Stimulated activated effector memory CD8-positive, alpha-beta T cell treated with anti-CD3 and anti-CD28 coated beads, Interleukin-12 subunit alpha, Interleukin-12 subunit beta, amount 100 ng/mL, for 72 hours (primary cell): ENCODE measurements around the gene HOOK2.

Experiments
- ATAC-seq: fragments of 150-1000 bp; cut with Tn5 transposase; 2 replicates; pipeline ENCODE4 v1.10.0; 2021
- DNase-seq, 2 donors: peaks; one replicate each; pipeline ENCODE4 v3.0.0; 2021 to 2022; ENCODE audit warnings: low spot score in 2 of 2
- H3K27ac Mint-ChIP-seq: one replicate; pipeline ENCODE4 v1.8.0; 2022; ENCODE audit warnings: mild to moderate bottlenecking, mixed read lengths
- H3K36me3 Mint-ChIP-seq: one replicate; pipeline ENCODE4 v1.8.0; 2022; ENCODE audit warnings: mild to moderate bottlenecking, mixed read lengths
- H3K4me1 Mint-ChIP-seq: one replicate; pipeline ENCODE4 v1.8.0; 2022; ENCODE audit warnings: mixed read lengths
- H3K4me3 Mint-ChIP-seq: one replicate; pipeline ENCODE4 v1.8.0; 2022; ENCODE audit warnings: mild to moderate bottlenecking, mixed read lengths
- H3K9me3 Mint-ChIP-seq: one replicate; pipeline ENCODE4 v1.8.0; 2022; ENCODE audit warnings: mixed read lengths

HOOK2 gene

DNA sequence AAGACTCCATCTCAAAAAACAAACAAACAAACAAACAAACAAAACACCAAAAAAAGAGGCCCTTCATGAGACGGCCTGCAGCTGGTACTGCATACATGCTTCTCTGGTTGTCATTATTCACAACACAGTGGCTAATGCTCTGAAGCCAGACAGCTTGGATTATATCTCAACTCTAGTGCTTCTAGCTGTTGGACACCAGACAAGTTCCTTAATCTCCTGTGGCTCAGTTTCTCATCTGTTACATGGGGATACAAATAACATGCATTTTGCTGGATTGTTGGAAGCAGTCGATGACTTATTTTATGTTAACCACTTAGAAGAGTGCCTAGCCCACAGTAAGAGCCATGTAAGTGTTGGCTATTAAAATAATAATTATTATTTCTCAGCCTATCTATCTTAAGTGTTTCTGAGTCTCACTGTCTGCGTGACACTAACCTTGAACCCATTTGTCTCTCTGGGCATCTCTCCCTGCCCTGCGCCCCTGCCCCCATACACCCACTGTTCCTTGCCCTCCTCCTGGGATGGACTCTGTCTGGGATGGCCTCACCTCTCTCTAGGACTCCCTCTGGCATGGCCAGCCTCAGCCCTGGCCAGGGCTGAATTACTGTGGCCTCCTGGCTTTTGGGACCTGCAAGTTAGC is 12.8 kb upstream of the HOOK2 start:
- Mint-ChIP-seq H3K4me3 (peak overlapping the region; percentile 98), H3K27ac (peak overlapping the region; percentile 96), H3K36me3 (peaks cover 49% of the 10 kb centered on the region), H3K9me3 (no peaks in the 10 kb centered on the region), H3K4me1 (peaks cover 22% of the 10 kb centered on the region)
- ATAC-seq (no peak), DNase-seq (no peak)

DNA sequence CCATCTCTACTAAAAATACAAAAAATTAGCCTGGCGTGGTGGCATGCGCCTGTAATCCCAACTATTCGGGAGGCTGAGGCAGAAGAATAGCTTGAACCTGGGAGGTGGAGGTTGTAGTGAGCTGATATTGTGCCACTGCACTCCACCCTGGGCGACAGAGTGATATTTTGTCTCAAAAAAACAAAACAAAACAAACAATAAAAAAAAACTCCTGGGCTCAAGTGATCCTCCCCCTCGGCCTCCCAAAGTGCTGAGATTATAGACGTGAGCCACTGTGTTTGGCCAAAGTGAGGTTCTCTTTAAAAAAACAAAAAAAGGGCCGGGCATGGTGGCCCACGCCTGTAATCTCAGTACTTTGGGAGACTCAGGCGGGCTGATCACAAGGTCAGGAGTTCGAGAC is 12.1 kb upstream of the HOOK2 start:
- Mint-ChIP-seq H3K27ac (no peak overlapping the region), H3K4me3 (no peak overlapping the region), H3K9me3 (no peaks in the 10 kb centered on the region), H3K36me3 (peaks cover 44% of the 10 kb centered on the region), H3K4me1 (peaks cover 22% of the 10 kb centered on the region)
- no peak for ATAC-seq
- no peak for DNase-seq

DNA sequence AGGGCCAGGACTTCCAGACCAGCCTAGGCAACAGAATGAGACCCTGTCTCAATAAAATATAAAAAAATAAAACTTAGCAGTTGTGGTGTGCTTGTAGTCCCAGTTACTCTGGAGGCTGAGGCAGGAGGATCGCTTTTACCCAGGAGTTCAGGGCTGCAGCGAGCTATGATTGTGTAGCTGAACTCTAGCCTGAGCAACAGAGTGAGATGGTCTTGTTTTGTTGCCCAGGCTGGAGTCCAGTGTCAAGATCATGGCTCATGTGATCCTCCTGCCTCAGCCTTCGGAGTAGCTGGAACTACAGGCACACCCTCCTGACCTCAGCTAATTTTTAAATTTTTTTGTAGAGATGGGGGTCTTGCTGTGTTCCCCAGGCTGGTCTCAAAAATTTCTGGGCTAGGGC is 11.6 kb upstream of the HOOK2 start:
- Mint-ChIP-seq H3K4me3 (no peak overlapping the region), H3K27ac (no peak overlapping the region), H3K4me1 (peaks cover 27% of the 10 kb centered on the region), H3K9me3 (no peaks in the 10 kb centered on the region), H3K36me3 (peaks cover 43% of the 10 kb centered on the region)
- DNase-seq (no peak), ATAC-seq (no peak)

DNA sequence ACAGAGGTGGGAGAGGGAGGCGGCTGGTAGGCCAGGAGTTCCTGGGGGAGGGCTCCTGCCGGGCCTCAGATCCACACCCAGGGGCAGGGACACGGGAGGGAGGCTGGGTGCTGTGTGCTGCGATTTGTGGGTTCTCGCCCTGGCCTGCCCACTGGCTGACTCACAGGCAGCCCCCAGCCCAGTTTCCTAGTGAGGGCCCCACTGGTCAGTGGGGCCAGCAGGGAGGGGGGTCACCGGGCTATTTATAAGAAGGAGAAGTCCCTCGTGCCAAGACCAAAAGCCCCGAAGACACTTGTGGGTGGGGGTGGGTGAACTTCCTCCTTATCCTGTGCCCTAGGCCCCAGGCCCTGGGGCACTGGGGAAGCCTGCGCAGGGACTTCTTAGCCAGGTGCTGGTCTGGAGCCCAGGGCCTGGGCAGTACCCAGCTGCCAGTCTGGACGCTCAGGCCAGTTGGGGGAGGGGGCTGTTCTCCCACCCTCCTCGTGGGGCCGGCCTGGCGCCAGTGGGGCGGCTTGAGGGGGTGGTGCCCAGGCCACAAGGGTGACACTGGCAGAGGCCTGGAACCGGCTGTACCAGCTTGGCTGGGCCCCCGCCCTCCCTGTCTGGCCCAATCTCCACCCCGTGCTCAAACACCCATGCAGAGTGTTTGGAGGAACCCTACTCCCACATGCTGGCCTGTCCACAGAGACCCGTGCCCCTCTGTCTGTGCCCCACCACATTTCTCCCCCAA is 11.0 kb upstream of the HOOK2 start:
- peaks cover 39% of the 10 kb centered on the region for H3K36me3 Mint-ChIP-seq
- no peak overlapping the region for H3K27ac Mint-ChIP-seq
- no peaks in the 10 kb centered on the region for H3K9me3 Mint-ChIP-seq
- no peak overlapping the region for H3K4me3 Mint-ChIP-seq
- H3K4me1 Mint-ChIP-seq: peaks cover 32% of the 10 kb centered on the region
- ATAC-seq: no peak
- no peak for DNase-seq

DNA sequence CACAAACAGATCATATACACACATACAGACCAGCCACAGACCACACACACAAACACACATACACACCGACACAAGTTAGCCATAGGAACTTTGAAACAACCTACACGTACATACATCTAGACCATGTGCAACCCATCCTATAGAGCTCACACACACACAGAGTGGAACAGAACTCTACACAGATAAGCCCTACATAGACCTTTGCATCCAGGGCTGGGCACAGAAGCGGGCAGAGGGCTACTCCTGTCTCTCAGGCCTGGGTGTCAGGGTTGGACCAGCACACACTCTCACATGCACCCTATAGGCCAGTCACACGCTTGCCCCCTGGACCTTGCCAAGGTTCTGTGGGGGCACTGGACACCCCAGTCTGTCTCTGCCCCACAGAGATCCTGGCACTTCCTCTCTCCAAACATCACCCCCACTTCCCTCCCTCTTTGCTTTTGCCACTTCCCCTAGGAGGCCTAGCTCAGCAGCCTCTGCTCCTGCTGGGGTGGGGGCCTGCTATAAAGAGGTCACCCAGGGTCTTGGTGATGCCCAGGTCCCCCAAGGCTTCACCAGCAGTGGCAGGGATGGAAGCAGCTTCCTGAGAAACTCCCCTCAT is 10.2 kb upstream of the HOOK2 start:
- no peak overlapping the region for H3K27ac Mint-ChIP-seq
- no peaks in the 10 kb centered on the region for H3K9me3 Mint-ChIP-seq
- peaks cover 31% of the 10 kb centered on the region for H3K36me3 Mint-ChIP-seq
- peaks cover 26% of the 10 kb centered on the region for H3K4me1 Mint-ChIP-seq
- DNase-seq (no peak), ATAC-seq (no peak)
- H3K4me3 Mint-ChIP-seq: no peak overlapping the region

DNA sequence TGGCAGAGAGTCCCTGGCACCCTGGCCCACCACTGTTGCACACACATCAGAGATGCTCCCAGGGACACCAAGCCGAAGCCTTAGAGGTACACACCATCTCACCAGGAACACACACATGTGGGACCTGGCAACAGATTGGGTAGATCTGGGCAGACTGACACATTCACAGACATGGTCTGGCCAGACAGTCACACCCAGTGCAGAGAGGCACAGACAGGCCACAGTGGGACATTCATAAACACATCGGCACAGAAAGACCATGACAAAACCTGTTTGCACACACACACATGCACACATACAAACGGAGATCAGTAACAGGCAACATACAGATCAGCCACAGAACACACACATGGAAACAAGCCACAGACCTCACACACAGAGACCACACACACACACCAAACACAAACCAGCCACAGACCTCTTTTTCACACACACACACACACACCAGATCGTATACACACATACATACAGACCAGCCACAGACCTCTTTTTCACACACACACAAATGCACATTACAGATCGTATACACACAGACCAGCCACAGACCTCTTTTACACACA is 9.6 kb upstream of the HOOK2 start:
- Mint-ChIP-seq H3K9me3 (no peaks in the 10 kb centered on the region), H3K27ac (no peak overlapping the region), H3K4me3 (no peak overlapping the region), H3K36me3 (peaks cover 26% of the 10 kb centered on the region), H3K4me1 (peaks cover 24% of the 10 kb centered on the region)
- ATAC-seq (peak; percentile 5), DNase-seq (peak in 1 of 2 donors; percentile 71)

DNA sequence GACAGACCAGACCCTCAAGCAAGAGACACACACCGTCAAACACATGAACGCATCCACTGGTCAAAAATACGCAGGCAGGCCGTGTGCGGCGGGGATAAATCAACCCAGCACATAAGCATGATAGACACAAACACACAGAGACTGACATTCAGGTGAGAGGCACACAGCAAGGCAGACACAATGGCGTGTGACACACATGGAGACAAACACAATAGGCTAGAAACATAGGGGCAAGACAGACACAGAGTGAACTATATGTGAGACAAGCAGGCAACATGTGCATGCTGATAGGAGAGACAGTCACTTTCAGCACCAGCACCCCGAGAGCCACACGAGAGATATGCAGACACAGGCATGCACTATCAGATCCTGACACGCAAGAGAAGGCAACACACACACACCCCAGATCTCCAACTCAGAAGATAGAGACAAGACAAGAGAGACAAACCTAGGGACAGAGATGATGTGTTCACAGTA is 9.1 kb upstream of the HOOK2 start:
- Mint-ChIP-seq H3K9me3 (no peaks in the 10 kb centered on the region), H3K27ac (no peak overlapping the region), H3K36me3 (peaks cover 23% of the 10 kb centered on the region), H3K4me1 (peaks cover 26% of the 10 kb centered on the region), H3K4me3 (no peak overlapping the region)
- DNase-seq (peak in 1 of 2 donors; percentile 63), ATAC-seq (peak; percentile 1)

DNA sequence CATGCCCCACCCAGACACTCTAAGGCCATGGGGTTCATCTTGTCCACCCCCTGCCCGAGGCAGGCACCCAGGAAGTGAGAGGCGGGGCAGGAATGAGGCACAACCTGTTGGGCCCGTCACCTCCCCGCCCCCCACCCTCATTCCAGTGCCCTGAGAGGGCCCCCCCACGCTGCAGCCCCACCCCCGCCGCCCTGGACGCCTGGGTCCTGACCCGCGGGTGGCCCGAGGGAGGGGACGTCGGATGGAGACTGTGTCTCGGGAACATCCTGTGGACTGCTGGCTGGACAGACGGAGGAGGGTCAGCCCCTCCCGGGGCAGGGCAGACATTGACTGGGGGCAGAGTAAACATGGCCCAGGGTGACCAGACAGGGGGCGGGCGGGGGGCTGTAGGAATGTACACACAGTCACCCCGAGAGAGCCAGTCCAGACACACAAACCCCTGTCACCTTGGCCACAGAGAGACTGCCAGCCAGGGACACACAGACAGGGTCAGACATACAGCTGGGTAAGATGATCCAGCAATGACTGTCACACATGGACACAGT is 8.6 kb upstream of the HOOK2 start:
- Mint-ChIP-seq H3K9me3 (no peaks in the 10 kb centered on the region), H3K4me1 (peaks cover 26% of the 10 kb centered on the region), H3K27ac (no peak overlapping the region), H3K4me3 (no peak overlapping the region), H3K36me3 (peaks cover 18% of the 10 kb centered on the region)
- peak in 1 of 2 donors; percentile 75 for DNase-seq
- peak; percentile 14 for ATAC-seq

DNA sequence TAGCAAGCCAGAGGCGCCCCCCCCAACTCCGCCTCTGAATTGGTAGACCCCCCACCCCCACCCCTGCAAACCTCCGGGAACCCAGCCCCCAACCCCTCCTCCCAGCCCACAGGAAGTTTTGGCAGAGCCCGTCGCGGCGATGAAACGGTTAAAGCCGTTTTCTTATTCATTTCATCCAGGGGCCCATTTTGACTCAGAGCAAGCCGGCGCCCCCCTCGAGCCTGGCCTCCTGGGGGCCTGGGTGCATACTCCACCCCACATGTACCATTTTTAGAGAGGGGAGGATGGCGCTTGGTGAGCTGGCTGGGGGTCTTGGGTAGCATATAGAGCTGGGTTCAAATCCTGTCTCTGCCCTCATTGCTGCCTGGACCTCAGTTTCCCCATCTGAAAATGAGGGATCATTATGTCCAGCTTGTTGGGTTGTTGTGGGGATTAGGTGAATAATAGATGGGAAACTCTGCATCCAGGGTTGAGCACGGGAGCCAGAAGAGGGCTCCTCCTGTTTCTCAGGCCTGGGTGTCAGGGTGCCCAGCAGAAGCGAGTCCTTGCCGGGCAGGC is 8.0 kb upstream of the HOOK2 start:
- Mint-ChIP-seq H3K4me3 (no peak overlapping the region), H3K27ac (no peak overlapping the region), H3K9me3 (no peaks in the 10 kb centered on the region), H3K36me3 (peaks cover 15% of the 10 kb centered on the region), H3K4me1 (peaks cover 25% of the 10 kb centered on the region)
- ATAC-seq: peak; percentile 49
- DNase-seq: no peak

DNA sequence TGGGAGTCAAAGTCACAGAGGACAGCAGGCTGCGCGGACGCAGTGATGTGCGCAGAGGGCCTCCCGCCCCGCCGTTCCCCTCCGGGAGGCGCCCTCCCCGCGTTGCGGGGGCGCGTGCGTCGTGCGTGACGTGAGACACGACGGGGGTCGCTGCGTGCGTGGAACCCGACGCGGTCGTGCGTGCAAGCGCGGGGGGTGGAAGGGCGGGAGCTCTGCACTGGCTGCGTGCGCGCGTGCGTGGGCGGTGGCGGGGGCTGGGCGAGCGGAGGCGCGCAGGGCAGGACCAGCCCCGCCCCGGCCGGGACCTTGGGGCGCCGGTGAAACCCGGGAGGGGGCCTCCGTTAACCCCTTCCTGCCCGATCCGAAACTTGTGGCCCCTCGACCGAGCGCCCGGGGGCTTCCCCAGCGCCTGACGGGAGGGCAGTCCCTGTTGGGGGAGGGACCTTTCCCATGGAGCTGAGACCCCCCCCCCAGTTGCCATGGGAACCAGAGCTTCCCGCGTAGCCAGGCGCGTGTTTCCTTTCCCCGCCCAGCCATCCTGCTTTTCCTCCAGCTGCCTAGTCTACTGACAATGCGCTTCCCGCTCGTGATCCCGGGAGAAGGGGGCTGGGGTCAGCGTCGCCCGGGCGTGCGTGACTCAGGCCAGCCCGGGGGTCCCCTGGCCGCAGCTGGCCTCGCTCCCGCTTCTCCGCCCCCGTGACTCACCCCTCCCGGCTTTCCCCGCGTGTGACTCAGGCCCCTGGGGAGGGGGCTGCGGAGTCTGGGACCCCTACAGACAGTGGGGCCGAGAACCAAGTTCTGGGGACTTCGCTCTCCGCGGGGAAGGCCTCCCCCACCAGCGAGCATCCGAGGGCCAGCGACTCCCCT is 7.3 kb upstream of the HOOK2 start:
- H3K36me3 Mint-ChIP-seq: peaks cover 15% of the 10 kb centered on the region
- H3K27ac Mint-ChIP-seq: no peak overlapping the region
- H3K9me3 Mint-ChIP-seq: no peaks in the 10 kb centered on the region
- ATAC-seq (peak; percentile 63), DNase-seq (peak; percentile 93 to 98)
- peaks cover 25% of the 10 kb centered on the region for H3K4me1 Mint-ChIP-seq
- H3K4me3 Mint-ChIP-seq: no peak overlapping the region

DNA sequence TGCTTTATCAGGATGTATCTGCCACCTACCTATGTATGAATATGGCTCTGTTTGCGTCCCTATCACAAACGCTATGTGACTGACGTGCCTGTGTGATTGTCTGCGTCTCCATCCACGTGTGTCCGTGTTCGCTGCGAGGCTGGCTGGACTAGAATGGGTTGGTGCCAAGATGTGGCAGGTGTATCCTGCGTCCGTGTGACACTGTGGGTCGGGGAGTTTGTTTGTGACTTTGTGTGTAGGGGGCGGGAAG is 6.7 kb upstream of the HOOK2 start:
- H3K36me3 Mint-ChIP-seq: peaks cover 15% of the 10 kb centered on the region
- no peak overlapping the region for H3K4me3 Mint-ChIP-seq
- H3K27ac Mint-ChIP-seq: no peak overlapping the region
- peaks cover 25% of the 10 kb centered on the region for H3K4me1 Mint-ChIP-seq
- ATAC-seq (no peak), DNase-seq (no peak)
- no peaks in the 10 kb centered on the region for H3K9me3 Mint-ChIP-seq

DNA sequence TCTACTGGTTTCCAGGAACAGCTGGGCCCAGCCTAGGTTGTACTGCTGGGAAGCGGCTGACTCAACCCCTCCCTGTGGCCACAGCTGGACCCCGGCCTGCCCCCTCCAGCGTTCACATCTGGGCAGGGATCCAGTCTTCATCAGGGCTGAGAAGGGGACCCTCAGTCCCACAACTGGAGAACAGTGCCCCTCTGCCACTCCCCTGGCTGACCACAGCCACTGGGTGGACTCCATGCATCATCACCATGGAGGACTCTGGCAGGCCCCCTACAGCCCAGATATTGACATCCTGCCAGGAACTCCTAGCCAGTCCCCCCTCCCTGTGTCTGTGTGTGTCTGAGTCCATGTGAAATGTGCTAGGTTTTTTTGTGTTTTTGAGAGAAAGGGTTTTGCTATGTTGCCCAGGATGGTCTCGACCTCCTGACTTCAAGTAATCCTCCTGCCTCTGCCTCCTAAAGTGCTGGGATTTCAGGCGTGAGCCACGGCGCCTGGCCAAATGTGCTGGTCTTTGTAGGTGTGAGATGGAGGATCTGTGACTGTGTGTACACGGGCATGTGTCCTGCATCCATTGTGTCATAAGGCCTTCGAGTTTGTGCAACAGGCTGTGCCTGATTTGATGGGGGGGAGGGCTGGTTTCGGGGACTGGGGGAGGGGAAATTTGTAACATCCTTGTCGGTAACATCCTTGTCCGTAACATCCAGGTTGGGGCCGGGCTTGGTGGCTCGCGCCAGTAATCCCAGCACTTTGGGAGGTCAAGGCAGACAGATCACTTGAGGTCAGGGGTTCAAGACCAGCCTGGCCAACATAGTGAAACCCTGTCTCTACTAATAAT is 4.0 kb upstream of the HOOK2 start:
- no peak for ATAC-seq
- peak in 1 of 2 donors; percentile 66 for DNase-seq
- peak overlapping the region; percentile 94 for H3K27ac Mint-ChIP-seq
- H3K4me1 Mint-ChIP-seq: peaks cover 25% of the 10 kb centered on the region
- H3K36me3 Mint-ChIP-seq: peaks cover 15% of the 10 kb centered on the region
- peak overlapping the region; percentile 94 for H3K4me3 Mint-ChIP-seq
- H3K9me3 Mint-ChIP-seq: no peaks in the 10 kb centered on the region

DNA sequence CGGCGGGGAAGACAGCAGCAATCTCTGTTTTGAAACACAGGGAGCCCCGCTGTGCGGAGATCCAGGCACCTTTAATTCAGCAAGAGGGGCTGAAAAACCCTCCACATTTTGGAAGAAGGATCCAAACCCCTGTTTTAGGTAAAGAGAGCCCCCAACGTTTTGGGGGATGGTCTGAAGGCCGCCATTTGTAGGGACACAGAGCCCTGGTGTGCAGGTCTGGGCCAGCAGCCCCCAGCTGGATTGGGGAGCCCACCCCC is 3.5 kb upstream of the HOOK2 start:
- Mint-ChIP-seq H3K9me3 (no peaks in the 10 kb centered on the region), H3K4me3 (peak overlapping the region; percentile 94), H3K27ac (peak overlapping the region; percentile 94), H3K4me1 (peaks cover 27% of the 10 kb centered on the region), H3K36me3 (peaks cover 15% of the 10 kb centered on the region)
- ATAC-seq (no peak), DNase-seq (no peak)
